NCI-H2196 (cell line): ENCODE results near the gene ZNF397.
"Not testable (repeated sequence)": the region's sequence is repeated elsewhere in the genome, so short reads cannot be mapped to it uniquely, and the experiment has no call there.

Experiments used
- DNase-seq: peaks from one replicate; lab custom pipeline; 2025; ENCODE audit not compliant: unreplicated experiment; lab: John Stamatoyannopoulos, UW

The ZNF397 gene

GRCh38 chr18:35240664-35241447, at the start of gene ZNF397:
ZNF397 (plus strand) TSS chr18:35241034; CDS start chr18:35242471, 1,437 bp downstream.
- peak; percentile 97 for DNase-seq

GRCh38 chr18:35191698-35192025, 49.2 kb upstream of the ZNF397 start:
- DNase-seq, result no peak

- no peak for DNase-seq
These were observed 48.4 kb upstream of the ZNF397 start for GRCh38 chr18:35192415-35192814.

- no peak for DNase-seq
These were observed 47.5 kb upstream of the ZNF397 start for GRCh38 chr18:35193316-35193715.

- DNase-seq, result no peak
These were observed 43.5 kb upstream of the ZNF397 start for GRCh38 chr18:35197296-35197695.

- DNase-seq, result no peak
These were observed 39.4 kb upstream of the ZNF397 start for GRCh38 chr18:35201256-35201931.

- DNase-seq, result no peak
These were observed 37.8 kb upstream of the ZNF397 start for GRCh38 chr18:35203067-35203466.

GRCh38 chr18:35205199-35205712, 35.6 kb upstream of the ZNF397 start:
- DNase-seq, result no peak

- not testable (repeated sequence) for DNase-seq
These were observed 34.9 kb upstream of the ZNF397 start for GRCh38 chr18:35205746-35206458.

GRCh38 chr18:35215026-35215425, 25.8 kb upstream of the ZNF397 start:
- no peak for DNase-seq

GRCh38 chr18:35216611-35217010, 24.2 kb upstream of the ZNF397 start:
- not testable (repeated sequence) for DNase-seq

GRCh38 chr18:35219331-35219730, 21.5 kb upstream of the ZNF397 start:
- DNase-seq, result not testable (repeated sequence)

- DNase-seq, result no peak
These were observed 20.4 kb upstream of the ZNF397 start for GRCh38 chr18:35220424-35220823.

GRCh38 chr18:35223797-35224196, 17.0 kb upstream of the ZNF397 start:
- DNase-seq, result no peak

GRCh38 chr18:35227254-35227653, 13.6 kb upstream of the ZNF397 start:
- no peak for DNase-seq

- peak; percentile 69 for DNase-seq
These were observed 9.8 kb upstream of the ZNF397 start for GRCh38 chr18:35231052-35231451.

- no peak for DNase-seq
These were observed 4.1 kb upstream of the ZNF397 start for GRCh38 chr18:35236571-35237363.

GRCh38 chr18:35239314-35239713, 1.5 kb upstream of the ZNF397 start:
- DNase-seq, result no peak

GRCh38 chr18:35241448-35241804, 592 bp downstream of the ZNF397 start:
- no peak for DNase-seq

- no peak for DNase-seq
These were observed 1.6 kb downstream of the ZNF397 start for GRCh38 chr18:35242426-35242825.

GRCh38 chr18:35244671-35245070, 3.8 kb downstream of the ZNF397 start:
- no peak for DNase-seq
